Epithelial cell of esophagus (primary cell): ENCODE data around the gene TEPSIN.

Experiments
- DNase-seq: peaks from one replicate; pipeline ENCODE4 v3.0.0; 2010; ENCODE audit warnings: low read depth
- H3K4me3 ChIP-seq: 2 replicates; pipeline ENCODE4 v1.5.1; 2011; ENCODE audit warnings: mild to moderate bottlenecking, low read length, control low read depth
- CTCF ChIP-seq: IDR thresholded peaks from 2 replicates; pipeline ENCODE4 v1.5.1; 2011; ENCODE audit warnings: low read depth, mild to moderate bottlenecking, low read length, control low read depth, inconsistent platforms; ENCODE audit not compliant: insufficient read depth; ENCODE audit errors: missing control alignments

TEPSIN gene

GRCh38 chr17:81260641-81261040, 21.8 kb upstream of the TEPSIN start:
- no peak for DNase-seq
- no peak overlapping the region for H3K4me3 ChIP-seq
- no peak for TF ChIP-seq CTCF

GRCh38 chr17:81260171-81260570, 21.3 kb upstream of the TEPSIN start:
- no peak for TF ChIP-seq CTCF
- DNase-seq = no peak
- no peak overlapping the region for H3K4me3 ChIP-seq

- no peak for TF ChIP-seq CTCF
- no peak overlapping the region for H3K4me3 ChIP-seq
- DNase-seq = no peak
Measured at GRCh38 chr17:81259058-81259605, 20.3 kb upstream of the TEPSIN start.

- H3K4me3 ChIP-seq = no peak overlapping the region
- TF ChIP-seq CTCF = no peak
- DNase-seq = no peak
Measured at GRCh38 chr17:81258292-81258691, 19.4 kb upstream of the TEPSIN start.

GRCh38 chr17:81257533-81257932, 18.7 kb upstream of the TEPSIN start:
- no peak for TF ChIP-seq CTCF
- no peak for DNase-seq
- no peak overlapping the region for H3K4me3 ChIP-seq

- no peak for DNase-seq
- TF ChIP-seq CTCF = no peak
Measured at GRCh38 chr17:81256616-81257015, 17.8 kb upstream of the TEPSIN start.

GRCh38 chr17:81254955-81255717, 16.3 kb upstream of the TEPSIN start:
- peak; percentile 60 for TF ChIP-seq CTCF
- DNase-seq = peak; percentile 81
- no peak overlapping the region for H3K4me3 ChIP-seq

More at GRCh38 chr17:81256616-81257015, 17.8 kb upstream of the TEPSIN start:
- no peak overlapping the region for H3K4me3 ChIP-seq
